Measurements from ENCODE around the gene PPP1R18.

DNA sequence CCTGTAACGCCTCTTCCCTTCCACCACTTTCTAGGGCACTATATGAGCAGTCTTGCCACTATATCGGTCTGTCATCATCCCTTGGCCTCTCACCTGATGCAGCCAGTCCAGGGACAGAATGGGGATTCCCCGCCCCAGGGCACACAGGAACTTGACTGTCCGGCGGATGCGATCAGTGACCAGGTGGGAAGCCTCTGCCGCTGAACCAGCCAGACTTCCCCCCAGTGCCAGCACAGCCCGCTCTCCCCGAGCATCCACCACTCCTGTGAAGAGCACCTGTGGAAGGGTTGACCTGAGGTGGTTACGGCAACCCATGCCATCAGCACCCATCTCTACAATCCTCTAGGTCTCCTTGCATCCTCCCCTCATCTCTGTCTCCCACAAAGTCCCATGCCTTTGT lies 16.6 kb upstream of the PPP1R18 start:
- TF ChIP-seq, protein P1, sequence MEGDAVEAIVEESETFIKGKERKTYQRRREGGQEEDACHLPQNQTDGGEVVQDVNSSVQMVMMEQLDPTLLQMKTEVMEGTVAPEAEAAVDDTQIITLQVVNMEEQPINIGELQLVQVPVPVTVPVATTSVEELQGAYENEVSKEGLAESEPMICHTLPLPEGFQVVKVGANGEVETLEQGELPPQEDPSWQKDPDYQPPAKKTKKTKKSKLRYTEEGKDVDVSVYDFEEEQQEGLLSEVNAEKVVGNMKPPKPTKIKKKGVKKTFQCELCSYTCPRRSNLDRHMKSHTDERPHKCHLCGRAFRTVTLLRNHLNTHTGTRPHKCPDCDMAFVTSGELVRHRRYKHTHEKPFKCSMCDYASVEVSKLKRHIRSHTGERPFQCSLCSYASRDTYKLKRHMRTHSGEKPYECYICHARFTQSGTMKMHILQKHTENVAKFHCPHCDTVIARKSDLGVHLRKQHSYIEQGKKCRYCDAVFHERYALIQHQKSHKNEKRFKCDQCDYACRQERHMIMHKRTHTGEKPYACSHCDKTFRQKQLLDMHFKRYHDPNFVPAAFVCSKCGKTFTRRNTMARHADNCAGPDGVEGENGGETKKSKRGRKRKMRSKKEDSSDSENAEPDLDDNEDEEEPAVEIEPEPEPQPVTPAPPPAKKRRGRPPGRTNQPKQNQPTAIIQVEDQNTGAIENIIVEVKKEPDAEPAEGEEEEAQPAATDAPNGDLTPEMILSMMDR (IDR thresholded peaks at IDR 0.05; ENCODE audit: poor library complexity) = no peak
- TF ChIP-seq EZH2phosphoT487 (IDR thresholded peaks at IDR 0.05; ENCODE audit: low read depth, severe bottlenecking, unreplicated experiment) (no peak), EZH2 (IDR thresholded peaks at IDR 0.05; ENCODE audit: borderline replicate concordance) (no peak)

All from hepatocyte (in vitro differentiated cells).